GM18870 (cell line): ENCODE measurements around the gene SMOC2.

Source experiments
- ATAC-seq: cut with Tn5 transposase; IDR thresholded peaks from one replicate; pipeline ENCODE4 v1.9.1; 2021; ENCODE audit warnings: moderate library complexity; ENCODE audit not compliant: unreplicated experiment

SMOC2 gene, protein sequence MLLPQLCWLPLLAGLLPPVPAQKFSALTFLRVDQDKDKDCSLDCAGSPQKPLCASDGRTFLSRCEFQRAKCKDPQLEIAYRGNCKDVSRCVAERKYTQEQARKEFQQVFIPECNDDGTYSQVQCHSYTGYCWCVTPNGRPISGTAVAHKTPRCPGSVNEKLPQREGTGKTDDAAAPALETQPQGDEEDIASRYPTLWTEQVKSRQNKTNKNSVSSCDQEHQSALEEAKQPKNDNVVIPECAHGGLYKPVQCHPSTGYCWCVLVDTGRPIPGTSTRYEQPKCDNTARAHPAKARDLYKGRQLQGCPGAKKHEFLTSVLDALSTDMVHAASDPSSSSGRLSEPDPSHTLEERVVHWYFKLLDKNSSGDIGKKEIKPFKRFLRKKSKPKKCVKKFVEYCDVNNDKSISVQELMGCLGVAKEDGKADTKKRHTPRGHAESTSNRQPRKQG

DNA sequence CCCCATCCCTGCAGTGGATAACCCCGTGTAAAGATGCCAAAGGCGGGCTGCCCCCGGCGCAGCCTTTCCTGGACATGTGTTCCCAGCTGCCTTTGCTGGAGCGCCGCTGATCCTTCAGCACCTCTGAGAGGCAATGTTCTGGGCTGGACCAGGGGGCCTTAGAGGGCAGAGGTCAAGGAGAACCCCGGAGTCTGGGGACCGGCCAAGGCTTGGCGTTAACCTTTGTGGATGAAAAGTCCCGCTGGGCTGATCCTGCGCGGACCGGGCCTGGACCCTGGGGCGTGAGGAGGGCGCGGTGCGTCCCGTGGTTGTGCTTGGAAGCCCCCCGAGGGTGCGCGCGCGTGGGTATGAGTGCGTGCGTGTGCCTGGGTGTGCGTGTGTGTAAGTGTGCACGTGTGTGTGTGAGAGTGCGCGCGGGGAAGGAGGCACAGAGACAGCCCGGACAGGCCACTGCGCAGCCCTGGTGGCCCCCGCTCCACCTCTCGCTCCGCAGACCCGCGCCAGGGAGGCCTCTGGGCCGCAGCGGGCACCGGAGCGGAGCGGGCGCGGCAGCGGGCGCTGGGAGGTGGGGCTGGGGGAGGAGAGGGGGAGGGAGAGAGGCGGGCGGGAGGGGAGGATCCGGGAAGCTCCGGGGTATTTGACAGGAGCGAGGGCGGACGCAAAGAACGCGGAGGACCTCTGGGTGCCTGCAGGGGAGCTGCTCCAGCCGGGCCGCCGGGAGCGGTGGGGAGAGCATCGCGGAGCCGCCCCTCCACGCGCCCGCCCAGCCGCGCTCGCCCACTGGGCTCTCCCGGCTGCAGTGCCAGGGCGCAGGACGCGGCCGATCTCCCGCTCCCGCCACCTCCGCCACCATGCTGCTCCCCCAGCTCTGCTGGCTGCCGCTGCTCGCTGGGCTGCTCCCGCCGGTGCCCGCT is at the start of gene SMOC2:
Gene SMOC2, plus strand, starts transcription at position 665 of the 914 bp plus-strand sequence. Its CDS starts 187 bp downstream, at position 852.
- ATAC-seq = no peak

DNA sequence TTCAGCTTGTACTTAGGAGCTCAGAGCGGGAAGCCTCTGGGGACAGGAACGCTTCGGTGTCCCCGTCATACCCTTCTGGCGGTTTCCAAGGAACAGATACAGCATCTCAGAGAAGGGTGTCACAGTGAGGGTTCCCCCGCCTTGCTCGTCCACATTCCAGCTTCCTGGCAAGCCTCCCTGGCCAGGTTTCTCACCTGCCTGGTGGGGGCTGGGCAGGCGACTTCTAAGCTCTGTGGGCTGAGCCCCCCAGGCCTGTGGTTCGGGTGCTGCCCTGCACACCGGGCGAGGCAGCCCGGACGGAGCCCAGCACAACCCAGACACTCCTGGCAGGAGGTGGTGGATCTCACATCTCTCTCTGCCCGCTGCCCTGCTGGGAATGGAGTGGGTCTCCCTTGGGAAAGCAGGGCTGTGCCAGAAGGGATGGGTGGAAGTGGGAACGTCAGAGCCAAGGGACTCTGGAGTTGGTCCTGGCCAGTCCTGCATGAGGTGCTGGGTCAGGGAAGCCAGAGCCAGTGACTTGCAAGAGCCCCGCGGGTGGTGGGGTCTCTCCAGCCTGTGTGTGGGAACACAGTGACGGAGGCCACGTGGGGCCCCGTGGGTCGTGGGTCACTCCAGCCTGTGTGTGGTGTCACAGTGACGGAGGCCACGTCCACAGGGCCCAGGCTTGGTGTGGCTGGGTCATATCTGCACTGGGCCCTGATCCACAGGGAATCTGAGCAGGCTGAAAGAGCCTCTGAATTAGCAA is 47.7 kb upstream of the SMOC2 start:
- ATAC-seq = no peak

DNA sequence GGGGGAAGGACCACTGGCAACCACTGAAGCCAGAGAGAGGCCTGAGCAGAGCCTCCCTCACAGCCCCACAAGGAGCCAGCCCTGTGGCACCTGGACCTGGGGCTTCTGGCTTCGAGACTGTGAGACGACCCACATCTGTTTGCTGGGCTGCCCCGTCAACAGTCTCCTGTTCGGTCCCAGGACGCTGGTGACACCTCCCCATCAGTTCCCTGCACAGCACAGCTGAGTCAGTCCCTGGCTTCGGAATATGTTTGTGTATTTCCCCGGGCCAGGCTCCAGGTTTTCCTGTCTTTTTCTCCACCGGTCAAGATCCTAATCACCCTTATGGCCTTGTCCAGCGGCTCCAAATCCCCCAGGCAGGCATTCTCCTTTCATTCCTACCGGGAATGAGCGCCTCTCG is 46.4 kb upstream of the SMOC2 start:
- no peak for ATAC-seq

DNA sequence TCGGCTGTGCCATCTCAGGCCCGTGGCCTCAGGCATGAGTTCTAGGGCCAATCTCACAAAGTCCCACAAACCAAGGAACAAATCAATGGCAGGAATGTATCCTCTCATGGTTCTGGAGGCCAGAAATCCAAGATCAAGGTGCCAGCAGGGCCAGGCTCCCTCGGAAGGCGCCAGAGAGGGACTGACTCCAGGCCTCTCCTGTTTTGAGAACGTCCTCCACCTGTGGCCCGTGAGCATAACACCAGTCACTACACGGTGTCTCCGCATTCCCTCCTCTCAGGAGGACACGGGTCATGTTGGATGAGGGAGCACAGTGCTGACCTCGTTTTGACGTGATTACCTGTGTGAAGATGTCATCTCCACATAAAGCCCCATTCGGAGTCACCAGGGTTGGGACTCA is 45.0 kb upstream of the SMOC2 start:
- no peak for ATAC-seq

DNA sequence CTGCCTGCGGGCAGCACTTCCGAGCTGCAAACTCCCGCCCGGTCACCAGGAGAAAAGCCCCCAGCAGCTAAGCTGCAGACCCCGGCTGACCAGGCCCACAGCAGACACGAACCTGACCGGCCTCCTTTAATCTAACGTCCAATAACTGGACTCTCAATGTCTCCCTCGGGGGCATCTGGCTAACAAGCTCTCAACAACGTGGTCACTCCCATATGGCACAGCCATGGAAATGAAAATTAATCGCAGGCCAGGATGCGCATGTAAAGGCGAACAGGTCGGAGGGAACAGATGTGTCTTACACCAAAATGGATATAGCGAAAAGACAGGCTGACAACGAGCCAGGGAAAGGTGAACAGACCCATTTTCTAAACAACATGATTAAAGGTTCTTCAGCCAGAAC is 44.4 kb upstream of the SMOC2 start:
- no peak for ATAC-seq

DNA sequence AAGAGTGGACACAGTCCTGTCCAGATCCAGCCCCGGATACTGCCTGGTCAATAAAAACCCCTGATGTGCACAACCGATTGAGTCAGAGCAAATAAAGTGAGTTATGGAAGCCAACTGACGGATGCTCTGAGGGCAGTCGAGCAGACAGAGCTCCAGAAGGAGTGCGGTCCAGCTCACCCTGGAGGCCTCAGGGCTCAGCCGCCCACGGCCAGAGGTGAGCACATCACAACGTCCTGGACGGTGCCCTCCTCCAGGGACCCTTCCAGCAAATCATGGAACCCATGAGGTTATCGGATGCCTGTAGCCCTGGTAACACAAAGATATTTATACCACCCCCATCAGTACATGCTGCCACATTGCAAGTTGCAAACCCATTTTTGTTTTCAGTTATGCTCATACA is 44.0 kb upstream of the SMOC2 start:
- no peak for ATAC-seq

DNA sequence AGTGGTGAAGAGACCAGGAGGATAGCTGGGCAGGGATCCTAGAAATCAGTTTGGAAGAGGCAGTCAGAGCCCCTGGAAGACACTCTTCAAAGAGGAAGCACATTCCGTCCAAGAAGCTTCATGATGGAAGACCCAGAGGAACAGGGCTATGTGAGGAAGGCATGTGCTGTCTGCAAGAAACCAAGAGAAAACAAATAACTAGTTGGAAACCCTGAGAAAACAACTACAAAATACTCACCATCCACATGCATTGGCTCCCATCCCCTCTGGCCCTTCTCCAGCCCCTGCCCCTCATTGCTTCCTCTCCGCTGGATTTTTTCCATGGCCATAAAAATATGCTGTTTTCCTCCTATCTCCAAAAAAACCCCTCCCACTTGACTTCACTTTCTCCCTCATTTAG is 40.9 kb upstream of the SMOC2 start:
- ATAC-seq = no peak

DNA sequence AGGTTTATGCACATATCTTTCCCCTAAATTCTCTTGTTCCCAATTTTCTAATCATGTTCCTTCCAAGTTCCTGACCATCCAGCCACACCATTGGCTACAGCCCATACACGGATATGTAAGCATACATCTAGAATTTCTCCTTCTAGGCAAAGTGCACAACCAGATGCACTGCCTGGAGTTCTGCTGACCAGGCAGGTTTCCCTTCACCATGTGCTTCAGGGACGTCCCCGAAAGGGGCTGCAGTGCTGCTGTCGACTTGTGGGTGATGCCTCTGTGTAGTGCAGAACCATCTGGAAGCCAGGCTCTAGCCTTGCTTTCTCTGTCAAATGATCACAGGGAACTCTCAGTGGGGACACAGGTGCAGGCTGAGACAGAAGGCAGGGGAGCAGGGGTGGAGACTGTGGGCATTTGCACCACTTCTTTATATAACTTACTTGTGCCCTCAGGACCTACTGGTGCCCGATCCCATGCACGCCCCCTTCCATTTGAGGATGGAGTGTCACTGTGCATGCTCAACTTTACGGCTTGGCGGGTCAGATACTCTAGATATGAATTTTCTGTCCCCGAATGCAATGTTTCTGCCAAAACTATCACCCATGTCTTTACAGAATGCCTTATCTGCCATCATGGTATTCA is 37.5 kb upstream of the SMOC2 start:
- ATAC-seq = no peak

DNA sequence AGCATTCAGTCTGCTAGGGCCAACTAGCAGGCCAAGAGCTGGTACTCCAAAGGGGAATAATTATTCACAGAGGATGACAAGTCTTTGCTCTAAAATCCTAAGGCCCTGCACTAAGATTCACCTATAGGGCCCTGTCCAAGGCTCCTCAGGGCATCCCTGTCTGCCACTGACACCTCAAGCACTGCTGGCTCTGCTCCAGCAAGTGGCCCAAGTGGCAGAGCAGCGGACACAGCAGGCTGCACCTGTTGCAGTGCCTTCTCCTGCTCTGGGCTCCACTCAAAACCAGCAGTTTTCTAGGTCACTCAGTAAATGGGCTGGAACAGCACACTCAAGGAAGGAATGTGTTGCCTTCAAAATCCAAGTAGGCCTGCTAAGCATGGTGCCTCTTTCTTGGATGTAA is 36.4 kb upstream of the SMOC2 start:
- no peak for ATAC-seq

DNA sequence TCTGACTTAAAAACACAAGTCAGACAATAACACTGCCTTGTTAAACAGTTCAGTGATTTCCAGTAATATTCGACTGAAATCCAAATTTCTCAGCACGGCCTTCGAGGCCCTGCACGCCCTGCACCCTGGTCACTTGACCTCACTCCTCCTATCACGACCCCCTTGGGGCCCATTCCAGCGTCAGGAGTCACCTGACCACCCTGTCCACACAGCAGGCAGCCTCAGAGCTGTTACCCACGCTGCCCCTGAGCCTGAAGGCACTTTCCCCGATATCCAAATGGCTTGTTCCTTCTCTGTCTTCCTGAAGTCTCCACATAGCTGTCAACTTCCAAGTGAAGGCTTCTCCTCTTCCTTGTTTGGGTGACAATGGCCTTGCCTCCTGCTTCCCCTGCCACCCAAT is 33.1 kb upstream of the SMOC2 start:
- no peak for ATAC-seq

DNA sequence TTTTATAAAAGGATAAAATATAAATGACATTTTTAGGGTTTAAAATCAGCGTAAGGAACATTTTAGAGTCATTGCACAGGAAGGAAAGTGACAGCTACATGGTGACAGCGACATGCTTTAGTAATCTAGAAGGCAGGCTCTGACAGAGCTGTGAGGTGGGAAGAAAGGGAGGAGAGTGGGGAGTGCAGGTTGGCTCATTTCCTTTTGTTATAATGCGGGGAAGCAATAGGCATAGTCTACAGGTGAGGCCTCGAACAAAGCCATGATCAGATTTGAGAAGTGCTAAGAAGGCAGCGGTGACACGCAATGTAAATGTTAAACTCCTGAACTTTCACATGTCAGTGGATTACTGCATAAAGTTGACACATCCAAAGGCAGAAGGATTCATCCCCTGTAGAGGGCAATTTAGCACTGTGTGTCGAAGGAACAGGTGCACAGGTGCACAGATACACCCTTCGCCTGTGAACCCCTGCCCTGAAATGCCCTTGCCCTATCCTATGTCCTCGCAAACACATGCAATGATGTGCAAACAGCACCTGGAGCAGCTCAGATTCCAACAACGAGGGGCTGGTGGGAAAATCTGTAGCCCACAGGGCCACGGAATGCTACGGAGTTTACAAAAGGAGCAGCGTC is 32.4 kb upstream of the SMOC2 start:
- ATAC-seq = no peak

DNA sequence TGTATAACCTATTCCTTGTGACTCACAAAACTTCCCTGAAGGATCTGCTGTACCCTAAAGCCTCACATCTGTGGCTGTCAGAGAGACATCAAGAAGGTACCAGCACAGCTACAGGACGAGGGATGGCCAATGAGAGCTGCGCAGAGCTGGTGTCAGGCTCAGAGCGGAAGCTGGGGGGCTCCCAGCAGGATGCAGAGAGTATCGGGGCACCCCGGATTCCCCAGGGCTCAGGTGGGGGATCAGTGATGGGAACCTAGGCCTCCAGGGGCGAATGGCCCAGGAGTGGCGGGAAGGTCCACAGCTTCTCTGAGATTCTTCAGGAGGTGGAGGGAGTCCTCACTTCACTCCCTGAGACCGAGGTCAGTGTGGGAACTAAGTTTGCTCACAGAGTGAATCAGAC is 30.9 kb upstream of the SMOC2 start:
- no peak for ATAC-seq

DNA sequence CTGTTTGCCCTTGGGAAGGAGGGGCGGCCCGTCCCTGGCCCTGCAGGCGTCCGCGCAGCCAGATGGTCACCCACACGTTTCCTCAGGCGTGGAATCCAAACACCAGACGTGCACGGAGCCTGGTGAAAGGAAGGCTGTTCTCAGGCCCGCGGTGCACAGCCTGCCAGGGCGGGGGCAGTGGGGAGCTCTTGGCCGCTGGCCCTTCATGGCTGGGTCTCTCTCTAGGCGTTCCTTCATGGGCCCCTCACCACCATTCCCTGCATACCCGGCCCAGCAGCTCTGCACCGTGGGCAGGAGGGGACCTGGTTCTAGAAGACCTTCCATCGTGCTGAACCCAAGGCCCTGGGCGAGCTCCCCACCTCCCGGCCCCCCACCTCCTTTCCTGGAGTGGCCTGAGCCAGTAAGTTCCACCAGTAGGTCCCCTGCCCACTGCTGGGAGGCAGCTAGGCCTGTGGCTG is 30.4 kb upstream of the SMOC2 start:
- no peak for ATAC-seq

DNA sequence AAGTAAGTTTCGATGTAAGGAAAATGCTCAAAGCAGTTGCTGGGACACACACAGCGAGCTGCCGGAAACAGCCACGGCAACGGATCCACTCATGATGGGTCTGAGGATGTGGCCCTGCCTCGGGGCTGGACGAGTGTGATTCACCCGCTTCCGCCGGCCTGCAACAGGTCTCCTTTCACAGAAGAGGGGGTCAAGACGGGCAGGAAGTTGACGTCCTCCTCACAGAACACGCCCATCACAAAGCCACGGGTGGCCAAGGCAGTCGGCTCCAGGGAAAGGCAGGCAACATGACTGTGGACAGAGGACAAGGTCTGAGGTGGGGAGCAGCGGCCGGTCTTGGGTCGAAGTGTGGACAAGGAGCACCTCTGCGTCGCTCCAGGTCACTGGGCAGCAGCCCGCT is 29.9 kb upstream of the SMOC2 start:
- no peak for ATAC-seq

DNA sequence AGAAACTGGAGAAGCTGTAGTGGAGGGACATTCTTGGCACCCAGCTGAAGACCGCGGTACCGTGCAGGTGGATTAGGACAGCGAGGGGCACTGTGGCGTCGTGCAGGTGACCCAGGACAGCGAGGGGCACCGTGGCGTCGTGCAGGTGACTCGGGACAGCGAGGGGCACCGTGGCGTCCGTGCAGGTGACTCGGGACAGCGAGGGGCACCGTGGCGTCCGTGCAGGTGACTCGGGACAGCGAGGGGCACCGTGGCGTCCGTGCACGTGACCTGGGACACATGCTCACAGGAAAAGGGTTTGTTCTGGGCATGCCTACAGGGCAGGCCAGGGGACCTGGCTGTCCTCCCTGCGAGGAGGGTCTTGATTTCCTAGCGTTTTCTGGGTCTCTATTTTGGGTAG is 29.2 kb upstream of the SMOC2 start:
- no peak for ATAC-seq

DNA sequence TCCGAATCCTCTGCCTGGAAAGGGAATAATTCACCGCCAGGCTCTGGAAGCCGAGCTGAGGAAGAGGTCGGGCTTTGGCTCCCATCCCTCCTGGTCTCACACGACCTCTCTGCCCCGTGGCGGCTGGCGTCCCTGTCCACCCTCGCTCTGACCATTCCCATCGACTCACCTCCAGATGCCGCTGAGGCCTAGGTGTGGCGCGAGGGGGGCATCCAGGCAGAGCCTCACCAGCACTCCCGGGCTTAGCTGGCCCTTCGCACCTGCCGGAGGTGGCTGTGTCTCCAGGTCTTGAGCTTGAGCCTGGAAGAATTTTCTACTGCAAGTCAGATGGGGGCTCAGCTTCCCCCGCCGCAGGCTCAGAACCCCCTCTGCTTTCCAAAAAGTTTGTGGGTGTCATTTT is 28.5 kb upstream of the SMOC2 start:
- ATAC-seq = no peak

DNA sequence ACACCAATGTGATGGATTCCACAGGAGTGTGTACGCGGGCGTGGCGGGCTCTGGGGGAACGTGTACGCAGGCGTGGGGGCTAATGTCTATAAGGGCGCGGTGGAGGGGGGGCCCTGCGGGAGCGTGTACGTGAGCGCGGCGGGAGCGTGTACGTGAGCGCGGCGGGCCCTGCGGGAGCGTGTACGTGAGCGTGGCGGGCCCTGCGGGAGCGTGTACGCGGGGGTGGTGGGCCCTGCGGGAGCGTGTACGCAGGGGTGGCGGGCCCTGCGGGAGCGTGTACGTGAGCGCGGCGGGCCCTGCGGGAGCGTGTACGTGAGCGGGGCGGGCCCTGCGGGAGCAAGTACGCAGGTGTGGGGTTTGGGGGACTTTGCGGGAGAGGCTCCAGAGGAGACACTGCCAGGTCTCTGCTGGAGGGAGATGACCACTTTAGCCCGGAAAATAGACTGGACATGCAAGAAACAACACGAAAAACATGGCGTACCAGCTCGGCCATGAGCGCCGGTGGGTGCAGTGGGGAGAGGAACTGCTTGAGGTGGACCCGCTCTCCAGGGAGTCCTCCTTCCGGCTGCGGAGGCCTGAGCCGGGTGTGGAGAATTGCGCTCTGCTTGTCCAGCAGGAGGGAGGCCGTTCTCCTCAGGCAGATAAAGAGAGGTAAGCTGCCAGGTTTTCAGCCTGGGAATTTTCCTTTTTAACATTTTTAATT is 27.8 kb upstream of the SMOC2 start:
- ATAC-seq = no peak

DNA sequence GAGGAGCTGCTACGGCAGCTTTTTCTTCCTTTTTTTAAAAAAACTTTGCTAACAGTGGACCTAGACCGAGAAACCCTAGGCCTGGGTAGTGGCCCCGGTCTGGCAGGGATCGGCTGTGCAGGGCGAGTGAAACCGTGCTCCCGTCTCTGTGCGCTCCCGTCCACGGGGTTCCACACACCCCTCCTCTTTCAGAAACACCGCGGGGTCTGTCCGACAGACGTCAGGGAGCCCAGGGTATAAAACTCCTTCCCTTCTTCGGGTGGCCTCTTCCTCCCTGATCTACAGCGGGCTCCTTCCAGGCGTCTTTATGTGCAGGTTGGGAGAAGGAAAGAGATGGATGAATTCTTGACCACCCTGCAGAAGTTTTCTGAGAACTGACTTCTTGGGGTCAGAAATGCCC is 27.1 kb upstream of the SMOC2 start:
- no peak for ATAC-seq

DNA sequence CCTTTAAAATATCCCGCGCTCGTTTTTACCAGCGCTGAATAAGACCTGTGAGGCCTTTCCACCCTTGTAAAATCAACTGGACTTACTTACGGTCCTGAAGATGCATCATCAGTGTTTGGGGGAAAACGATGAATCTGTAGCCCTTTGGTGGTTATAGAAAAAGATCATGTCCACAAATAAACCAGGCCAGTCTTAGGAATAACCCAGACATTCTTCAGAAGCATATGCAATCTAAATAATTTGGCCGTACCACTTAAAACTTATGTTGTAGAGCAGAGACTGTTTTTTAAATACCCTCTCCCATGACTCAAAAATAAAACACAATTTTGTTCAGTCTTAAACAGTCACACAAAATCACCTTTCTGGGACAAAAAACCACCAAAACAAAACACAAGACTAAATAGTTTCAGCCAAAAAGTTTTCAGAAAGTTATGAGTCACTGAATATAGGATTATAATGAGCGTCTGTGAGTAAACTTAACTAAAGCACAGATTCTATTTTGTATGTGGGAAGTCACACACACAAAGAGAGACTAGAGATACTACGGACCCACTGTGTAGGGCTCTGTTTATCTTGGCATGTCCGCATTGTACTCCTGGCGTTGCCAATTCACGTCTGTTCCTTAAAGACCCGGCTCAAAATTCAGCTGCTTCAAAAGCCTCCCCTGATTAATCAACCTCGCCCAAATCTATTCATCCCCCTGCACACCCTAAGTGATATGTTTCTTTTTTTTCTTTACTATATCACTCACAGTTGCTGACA is 26.5 kb upstream of the SMOC2 start:
- no peak for ATAC-seq
